ENCODE data around the gene HIC2.
A peak's percentile ranks its signal among the peaks of the same experiment; 100 is the strongest.
"Not testable (repeated sequence)": the region's sequence is repeated elsewhere in the genome, so short reads cannot be mapped to it uniquely, and the experiment has no call there.

The HIC2 gene

GRCh38 chr22:21449531-21450319 lies 32.6 kb downstream of the HIC2 start:
- no peak for DNase-seq (ENCODE audit: low read depth in 2 of 2)

- DNase-seq (ENCODE audit: low read depth in 2 of 2) = no peak
These were observed 33.2 kb downstream of the HIC2 start for GRCh38 chr22:21450320-21450831.

DNA sequence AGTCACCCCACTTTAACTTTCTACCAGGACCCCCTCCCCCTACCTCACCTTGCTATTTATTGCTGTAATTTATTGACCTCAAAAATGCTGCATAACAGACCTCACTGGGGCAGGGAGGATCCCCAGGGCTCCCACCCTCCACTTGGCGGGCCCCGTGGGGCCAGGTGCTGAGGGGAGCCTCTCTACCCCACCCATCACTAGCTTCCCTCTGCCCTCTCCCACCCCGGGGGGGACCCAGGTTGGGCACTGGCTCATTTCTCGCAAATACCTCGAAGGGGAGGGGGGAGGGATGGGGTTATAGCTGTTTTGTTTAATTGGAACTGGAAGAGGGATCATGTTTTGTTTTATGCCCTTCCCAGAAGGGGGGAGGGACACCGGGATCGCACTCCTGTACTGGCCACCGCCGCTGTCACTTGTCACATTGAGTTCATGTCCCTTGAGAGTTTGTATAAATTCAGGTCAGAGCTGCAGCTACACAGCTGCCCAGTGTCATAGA lies 33.7 kb downstream of the HIC2 start:
- DNase-seq (ENCODE audit: low read depth in 2 of 2) = no peak

- no peak for DNase-seq (ENCODE audit: low read depth in 2 of 2)
These were observed 34.7 kb downstream of the HIC2 start for GRCh38 chr22:21451545-21452520.

DNA sequence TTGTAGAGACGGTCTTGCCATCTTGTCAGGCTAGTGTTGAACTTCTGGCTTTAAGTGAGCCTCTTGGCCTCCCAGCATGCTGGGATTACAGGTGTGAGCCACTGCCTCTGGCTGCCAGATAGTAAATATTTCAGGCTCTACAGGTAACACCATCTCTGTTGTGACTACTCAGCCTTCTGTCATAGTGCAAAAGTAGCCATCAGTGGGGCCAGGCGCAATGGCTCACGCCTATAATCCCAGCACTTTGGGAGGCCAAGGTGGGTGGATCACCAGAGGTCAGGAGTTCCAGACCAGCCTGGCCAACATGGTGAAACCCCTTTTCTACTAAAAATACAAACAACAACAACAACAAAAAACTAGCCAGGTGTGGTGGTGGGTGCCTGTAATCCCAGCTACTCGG lies 35.5 kb downstream of the HIC2 start:
- not testable (repeated sequence) for DNase-seq (ENCODE audit: low read depth in 2 of 2)

DNA sequence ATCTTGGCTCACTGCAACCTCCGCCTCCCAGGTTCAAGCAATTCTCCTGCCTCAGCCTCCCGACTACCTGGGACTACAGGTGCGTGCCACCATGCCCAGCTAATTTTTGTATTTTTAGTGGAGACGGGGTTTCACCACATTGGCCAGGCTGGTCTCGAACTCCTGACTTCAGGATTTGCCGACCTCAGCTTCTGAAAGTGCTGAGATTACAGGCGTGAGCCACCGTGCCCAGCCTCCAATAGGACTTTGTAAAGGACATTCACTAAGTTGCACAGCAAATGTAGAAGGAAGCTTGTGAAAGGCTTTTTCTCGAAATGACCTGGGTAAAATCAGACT lies 37.8 kb downstream of the HIC2 start:
- DNase-seq (ENCODE audit: low read depth in 2 of 2) = not testable (repeated sequence)

GRCh38 chr22:21455334-21456089 lies 38.3 kb downstream of the HIC2 start:
- no peak for DNase-seq (ENCODE audit: low read depth in 2 of 2)

GRCh38 chr22:21457023-21457787 lies 40.0 kb downstream of the HIC2 start:
- DNase-seq (ENCODE audit: low read depth in 2 of 2) = no peak

GRCh38 chr22:21462672-21463071 lies 45.5 kb downstream of the HIC2 start:
- not testable (repeated sequence) for DNase-seq (ENCODE audit: low read depth in 2 of 2)

DNA sequence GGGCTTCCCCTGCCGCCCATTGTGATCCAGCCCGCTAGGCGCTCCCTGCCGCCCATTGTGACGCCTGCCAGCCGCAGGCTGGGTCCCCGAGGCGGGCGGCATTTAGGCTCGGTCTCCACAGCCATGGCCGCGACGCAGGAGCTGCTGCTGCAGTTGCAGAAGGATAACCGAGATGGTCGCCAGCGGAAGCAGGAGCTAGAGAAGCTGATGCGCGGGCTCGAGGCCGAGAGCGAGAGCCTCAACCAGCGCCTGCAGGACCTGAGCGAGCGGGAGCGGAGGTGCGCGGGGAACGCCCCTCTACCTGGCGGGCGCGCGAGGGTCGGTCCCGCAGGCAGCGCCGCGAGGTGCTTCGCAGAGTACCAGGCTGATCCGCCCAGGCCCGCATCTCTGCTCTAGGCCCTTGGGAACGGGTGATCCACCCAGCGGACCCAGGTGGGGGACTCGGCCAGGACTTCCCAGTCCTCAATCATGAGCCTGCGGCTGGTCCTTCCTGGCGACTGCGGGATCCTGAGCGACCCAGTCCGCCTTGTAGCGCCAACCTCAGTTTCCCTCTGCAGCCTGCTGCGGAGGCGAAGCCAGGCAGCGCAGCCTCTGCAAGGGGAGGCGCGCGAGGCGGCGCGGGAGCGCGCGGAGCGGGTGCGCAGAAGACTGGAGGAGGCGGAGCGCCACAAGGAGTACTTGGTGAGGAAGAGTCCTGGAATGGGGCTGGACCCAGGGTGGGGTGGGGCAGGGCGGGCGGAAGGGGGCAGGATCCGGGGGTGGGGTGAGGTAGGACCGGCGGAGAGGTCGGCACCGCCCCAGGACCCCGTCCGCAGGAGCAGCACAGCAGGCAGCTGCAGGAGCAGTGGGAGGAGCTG lies 50.4 kb downstream of the HIC2 start, which contains the start of gene TMEM191C:
TMEM191C (plus strand) TSS at position 51 of the 857 bp plus-strand sequence; CDS start at position 124, 73 bp downstream.
- not testable (repeated sequence) for DNase-seq (ENCODE audit: low read depth in 2 of 2)

- peak; percentile 68 to 90 for DNase-seq (ENCODE audit: low read depth in 2 of 2)
These were observed 51.3 kb downstream of the HIC2 start for GRCh38 chr22:21468194-21469096.

DNA sequence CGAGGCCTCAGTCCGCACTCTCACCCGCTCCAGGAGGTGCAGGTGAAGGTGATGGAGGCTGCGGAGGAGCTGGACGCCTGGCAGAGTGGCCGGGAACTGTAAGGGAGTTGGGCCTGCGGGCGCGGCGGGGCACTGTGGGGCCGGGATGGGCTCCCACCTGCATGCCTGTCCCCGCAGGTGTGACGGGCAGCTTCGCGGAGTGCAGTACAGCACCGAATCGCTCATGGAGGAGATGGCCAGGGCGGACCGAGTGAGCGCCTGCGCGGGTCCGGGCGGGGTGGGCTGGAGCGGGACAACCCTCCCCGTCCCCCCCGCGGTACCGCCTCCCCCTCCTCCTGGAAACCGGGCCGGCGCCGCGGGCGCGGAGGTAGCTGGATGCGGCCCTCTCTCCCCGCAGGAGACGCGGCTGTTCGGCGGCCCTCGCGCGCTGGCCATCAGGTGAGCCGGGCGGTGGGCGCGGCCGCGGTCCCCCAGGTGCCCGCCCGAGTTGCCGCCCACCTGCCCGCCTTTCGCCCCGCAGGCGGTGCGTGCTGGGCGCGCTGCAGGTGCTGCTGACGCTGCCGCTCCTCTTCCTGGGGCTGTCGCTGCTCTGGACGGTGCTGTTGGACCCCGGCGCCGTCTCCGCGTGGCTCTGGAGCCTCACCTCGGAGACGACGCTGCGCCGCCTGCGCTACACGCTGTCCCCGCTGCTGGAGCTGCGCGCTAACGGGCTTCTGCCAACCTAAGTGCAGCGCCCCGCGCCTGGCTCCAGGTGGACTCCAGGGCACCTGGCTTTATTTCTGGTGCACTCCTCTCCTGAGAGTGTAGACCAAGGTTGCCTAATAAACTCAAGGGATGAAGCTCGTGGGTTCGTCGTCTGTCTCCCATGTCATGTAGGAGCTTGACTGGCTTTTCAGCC lies 52.2 kb downstream of the HIC2 start:
- not testable (repeated sequence) for DNase-seq (ENCODE audit: low read depth in 2 of 2)

- not testable (repeated sequence) for DNase-seq (ENCODE audit: low read depth in 2 of 2)
These were observed 55.8 kb downstream of the HIC2 start for GRCh38 chr22:21472984-21473383.

DNA sequence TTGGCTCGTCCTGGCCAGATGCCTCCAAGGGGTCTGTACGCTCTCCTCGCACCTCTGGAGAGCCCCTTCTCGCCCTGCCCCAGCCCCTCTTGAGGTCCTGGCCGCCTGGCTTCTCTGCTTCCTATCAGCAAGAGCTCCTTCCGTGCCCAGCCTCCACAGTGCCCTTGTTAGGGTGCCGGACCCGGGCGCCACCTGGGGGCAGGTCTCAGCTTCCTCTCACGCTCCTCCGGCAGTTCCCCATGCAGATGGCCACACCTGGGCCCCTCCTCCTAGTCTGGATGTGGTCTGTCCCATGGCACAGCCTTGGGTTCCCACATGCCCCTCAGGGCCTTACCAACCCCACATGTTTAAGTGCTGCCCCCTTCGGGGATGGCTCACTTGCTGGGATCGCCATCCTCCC lies 56.5 kb downstream of the HIC2 start:
- not testable (repeated sequence) for DNase-seq (ENCODE audit: low read depth in 2 of 2)

DNA sequence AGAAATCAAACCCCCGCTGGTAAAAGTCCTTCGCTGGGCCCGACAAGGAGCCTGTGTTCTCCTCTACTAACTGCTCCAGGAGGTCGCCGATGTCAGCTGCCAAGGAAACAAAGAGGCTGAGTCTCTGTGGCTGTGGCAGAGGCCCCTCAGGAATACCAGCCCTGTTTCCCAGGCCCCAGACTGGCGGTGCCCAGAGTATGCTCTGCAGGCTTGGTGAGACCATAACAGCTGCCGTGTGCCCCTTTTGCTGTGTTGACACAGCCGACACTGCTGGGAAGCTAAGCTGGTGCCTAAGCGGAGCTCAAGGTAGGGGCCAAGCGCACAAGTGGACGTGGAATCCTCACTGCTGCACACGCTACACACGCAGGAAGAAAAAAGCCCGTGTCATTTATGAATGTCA lies 66.9 kb downstream of the HIC2 start:
- not testable (repeated sequence) for DNase-seq (ENCODE audit: low read depth in 2 of 2)

DNA sequence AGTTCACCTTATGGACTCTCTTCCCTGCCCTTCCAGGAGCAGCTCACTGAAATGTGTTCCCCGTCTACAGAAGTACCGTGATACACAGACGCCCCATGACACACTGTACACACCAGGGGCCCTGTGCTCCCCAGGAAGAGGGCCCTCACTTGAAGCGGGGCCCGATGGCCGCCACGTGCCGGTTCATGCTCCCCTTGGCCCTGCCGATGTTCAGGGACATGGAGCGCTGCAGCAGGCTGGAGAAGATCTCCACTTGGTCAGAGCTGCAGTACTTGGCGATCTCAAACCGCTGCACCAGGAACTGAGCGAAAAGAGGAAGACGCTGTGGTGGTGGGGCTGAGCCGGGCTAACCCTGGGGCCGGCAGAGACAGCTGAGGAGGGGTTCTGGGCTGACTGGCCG lies 70.6 kb downstream of the HIC2 start:
- DNase-seq (ENCODE audit: low read depth in 2 of 2) = not testable (repeated sequence)

DNA sequence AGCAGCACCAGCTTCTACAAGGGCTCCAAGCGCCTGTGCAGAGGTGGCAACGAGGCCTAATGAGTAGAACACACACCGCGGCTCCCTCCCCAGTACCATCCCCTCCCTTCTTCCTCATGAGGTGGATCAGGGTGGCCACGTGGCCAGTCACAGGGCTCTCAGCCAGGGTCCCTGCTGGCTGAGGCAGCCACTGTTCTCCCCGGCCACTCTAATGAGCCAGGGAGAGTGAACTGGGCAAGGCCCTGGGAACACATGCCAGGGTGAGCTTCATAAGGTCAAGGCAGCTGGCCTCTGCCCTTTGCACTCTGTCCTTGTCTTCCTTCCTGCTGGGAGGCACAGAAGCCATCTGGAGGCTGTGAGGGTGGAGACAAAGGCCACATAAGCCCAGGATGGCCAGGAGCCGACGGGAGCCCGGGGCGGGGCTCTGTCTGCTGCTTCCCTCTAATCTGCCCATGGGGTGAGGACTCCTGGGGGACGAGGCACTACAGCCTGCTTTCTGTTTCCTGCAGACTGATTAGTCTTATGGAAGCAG lies 72.0 kb downstream of the HIC2 start:
- DNase-seq (ENCODE audit: low read depth in 2 of 2) = not testable (repeated sequence)

All from stimulated activated CD8-positive, alpha-beta memory T cell treated with anti-CD3 and anti-CD28 coated beads, Interleukin-15, amount 100 ng/mL, for 4 hours (primary cell).